PC-3 (cell line): Measurements from ENCODE around the gene TSPEAR. TPM values are rescaled to one million over a fixed set of nuclear protein-coding genes. Genes with fewer than 3 reads are reported as not detected.

Experiments
- ATAC-seq: fragments of 200-7000 bp; cut with Tn5 transposase; 2 replicates; pipeline ENCODE4 v1.9.1; 2020; ENCODE audit warnings: mild to moderate bottlenecking, moderate library complexity
- BruUV-seq: library from RNA; stranded (reverse); fragments of 400-500 nt; replicated peaks from 2 replicates; lab custom pipeline; 2021; lab: Mats Ljungman, UMichigan
- CTCF ChIA-PET: fragments of 300-600 bp; sonication (Branson Sonifier 250); formaldehyde crosslinking; loops from one replicate; lab custom pipeline; 2022; ENCODE audit warnings: antibody characterized with exemption; lab: Charles Lee
- POLR2A ChIA-PET: fragments of 300-600 bp; sonication (Branson Sonifier 250); formaldehyde crosslinking; loops from one replicate; lab custom pipeline; 2022; ENCODE audit warnings: antibody characterized with exemption; ENCODE audit not compliant: unreplicated experiment; lab: Charles Lee
- DNase-seq: peaks from one replicate; pipeline ENCODE4 v3.0.0-alpha.2; 2015
- H2AFZ ChIP-seq: fragments of 300-600 bp; sonication (generic); 2 replicates; pipeline ENCODE4 v1.6.0; 2016; ENCODE audit warnings: antibody characterized with exemption, low read length
- H3F3A ChIP-seq: fragments of 300-600 bp; sonication (generic); one replicate; pipeline ENCODE4 v1.6.0; 2017; ENCODE audit warnings: antibody characterized with exemption, low read length, control low read depth, mild to moderate bottlenecking; ENCODE audit not compliant: unreplicated experiment
- H3K27ac ChIP-seq: fragments of 300-600 bp; sonication (generic); 2 replicates; pipeline ENCODE4 v1.5.1; 2016; ENCODE audit warnings: mild to moderate bottlenecking, low read length
- H3K27me3 ChIP-seq: fragments of 300-600 bp; sonication (generic); 2 replicates; pipeline ENCODE4 v1.6.1; 2016; ENCODE audit warnings: low read length, mixed read lengths
- H3K36me3 ChIP-seq: fragments of 300-600 bp; sonication (generic); 2 replicates; pipeline ENCODE4 v1.6.1; 2016; ENCODE audit warnings: low read depth, mixed run types, low read length, mixed read lengths
- H3K4me1 ChIP-seq: fragments of 300-600 bp; sonication (generic); 2 replicates; pipeline ENCODE4 v1.5.1; 2016; ENCODE audit warnings: low read length; ENCODE audit not compliant: insufficient read depth
- H3K4me2 ChIP-seq: fragments of 300-600 bp; sonication (generic); 2 replicates; pipeline ENCODE4 v1.6.0; 2016; ENCODE audit warnings: low read length
- H3K4me3 ChIP-seq: fragments of 300-600 bp; sonication (generic); 2 replicates; pipeline ENCODE4 v1.5.1; 2016; ENCODE audit warnings: mild to moderate bottlenecking, low read length, mixed read lengths
- H3K79me2 ChIP-seq: fragments of 300-600 bp; sonication (generic); 2 replicates; pipeline ENCODE4 v1.6.1; 2017; ENCODE audit warnings: low read length, mixed read lengths
- H3K9ac ChIP-seq: fragments of 300-600 bp; sonication (generic); 2 replicates; pipeline ENCODE4 v1.6.0; 2016; ENCODE audit warnings: mild to moderate bottlenecking, low read length
- H3K9me2 ChIP-seq: fragments of 300-600 bp; sonication (generic); replicated peaks from 2 replicates; pipeline ENCODE4 v1.6.1; 2016; ENCODE audit warnings: mixed run types, low read length, mixed read lengths
- H3K9me3 ChIP-seq: fragments of 300-600 bp; sonication (generic); 2 replicates; pipeline ENCODE4 v1.6.1; 2016; ENCODE audit warnings: low read length, mixed read lengths
- H4K20me1 ChIP-seq: fragments of 300-600 bp; sonication (generic); 2 replicates; pipeline ENCODE4 v1.6.1; 2016; ENCODE audit warnings: low read length, mixed read lengths
- EZH2 ChIP-seq: fragments of 300-600 bp; sonication (generic); IDR thresholded peaks from one replicate; pipeline ENCODE4 v1.6.1; 2017; ENCODE audit warnings: antibody characterized with exemption, mild to moderate bottlenecking, low read length; ENCODE audit not compliant: unreplicated experiment
- EZH2phosphoT487 ChIP-seq: fragments of 300-600 bp; sonication (generic); IDR thresholded peaks from 2 replicates; pipeline ENCODE4 v1.6.1; 2018; ENCODE audit warnings: mild to moderate bottlenecking, antibody characterized with exemption, low read length, borderline replicate concordance
- intact Hi-C: fragments of 100-400 bp; cut with micrococcal nuclease; formaldehyde crosslinking; loops from 2 replicates; pipeline ENCODE4 v1.9.0; 2023
- total RNA-seq: library from RNA; depleted of rRNA; stranded (reverse); fragments of >200 nt; gene quantifications from 2 replicates; pipeline ENCODE4 v1.2.3, GENCODE V29; 2014
- TF ChIP-seq, protein P1 (sequence below): fragments of 300-600 bp; sonication (generic); conservative IDR thresholded peaks from 2 replicates; pipeline ENCODE4 v1.5.1; 2017; ENCODE audit warnings: antibody characterized with exemption, low read depth, mild to moderate bottlenecking, low read length

The TSPEAR gene
- total RNA-seq, 1 experiment from 2014 or later: 2.1 TPM

DNA sequence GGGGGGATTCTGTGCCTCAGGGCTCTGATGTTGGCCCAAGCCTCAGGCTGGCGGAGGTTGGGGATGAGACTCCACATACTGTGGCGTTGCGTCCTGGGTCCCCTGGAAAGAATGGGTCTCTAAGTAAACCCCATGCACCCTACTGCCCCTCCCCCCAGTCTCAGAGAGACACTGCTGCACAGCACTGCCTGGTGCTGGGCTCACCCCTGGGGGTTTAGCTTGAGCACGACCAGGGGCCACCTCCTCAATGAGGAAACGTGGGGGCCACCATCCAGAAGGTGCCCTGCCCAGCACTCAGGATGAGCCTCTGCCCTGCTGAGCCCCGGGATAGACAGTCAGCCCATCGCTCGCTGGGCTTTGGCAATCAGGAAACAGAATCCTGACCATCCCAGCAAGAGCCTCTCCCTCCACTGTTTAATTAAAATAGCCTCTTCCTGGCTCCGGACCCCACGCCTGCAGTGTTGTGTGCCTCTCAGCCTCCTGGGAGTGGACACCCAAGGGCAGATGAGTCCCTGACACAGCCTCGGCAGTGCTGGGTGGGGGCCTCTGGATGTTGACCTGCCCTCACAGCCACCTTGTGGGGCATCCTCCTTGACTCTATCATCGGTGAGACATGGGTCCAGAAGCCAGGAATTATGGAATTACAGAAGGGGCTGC, 141.4 kb downstream of the TSPEAR start:
- ATAC-seq (no peak), DNase-seq (no peak)
- H3K9ac ChIP-seq: no peak overlapping the region
- H3K4me1 ChIP-seq: peaks cover 6% of the 10 kb centered on the region
- ChIA-PET CTCF (no interaction called here), POLR2A (no interaction called here)
- H3K79me2 ChIP-seq: no peaks in the 10 kb centered on the region
- H2AFZ ChIP-seq: no peak overlapping the region
- peaks cover 5% of the 10 kb centered on the region; the same call in 1 of the 2 replicates for H3K9me3 ChIP-seq
- intact Hi-C loops: no loop called here
- BruUV-seq: no TSS peak
- H3F3A ChIP-seq: no peaks in the 10 kb centered on the region
- H3K4me3 ChIP-seq: no peak overlapping the region
- TF ChIP-seq EZH2phosphoT487 (no peak), EZH2 (no peak)
- TF ChIP-seq, protein P1, sequence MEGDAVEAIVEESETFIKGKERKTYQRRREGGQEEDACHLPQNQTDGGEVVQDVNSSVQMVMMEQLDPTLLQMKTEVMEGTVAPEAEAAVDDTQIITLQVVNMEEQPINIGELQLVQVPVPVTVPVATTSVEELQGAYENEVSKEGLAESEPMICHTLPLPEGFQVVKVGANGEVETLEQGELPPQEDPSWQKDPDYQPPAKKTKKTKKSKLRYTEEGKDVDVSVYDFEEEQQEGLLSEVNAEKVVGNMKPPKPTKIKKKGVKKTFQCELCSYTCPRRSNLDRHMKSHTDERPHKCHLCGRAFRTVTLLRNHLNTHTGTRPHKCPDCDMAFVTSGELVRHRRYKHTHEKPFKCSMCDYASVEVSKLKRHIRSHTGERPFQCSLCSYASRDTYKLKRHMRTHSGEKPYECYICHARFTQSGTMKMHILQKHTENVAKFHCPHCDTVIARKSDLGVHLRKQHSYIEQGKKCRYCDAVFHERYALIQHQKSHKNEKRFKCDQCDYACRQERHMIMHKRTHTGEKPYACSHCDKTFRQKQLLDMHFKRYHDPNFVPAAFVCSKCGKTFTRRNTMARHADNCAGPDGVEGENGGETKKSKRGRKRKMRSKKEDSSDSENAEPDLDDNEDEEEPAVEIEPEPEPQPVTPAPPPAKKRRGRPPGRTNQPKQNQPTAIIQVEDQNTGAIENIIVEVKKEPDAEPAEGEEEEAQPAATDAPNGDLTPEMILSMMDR: no peak
- no peaks in the 10 kb centered on the region for H4K20me1 ChIP-seq
- H3K4me2 ChIP-seq: no peak overlapping the region
- H3K27ac ChIP-seq: no peak overlapping the region
- H3K36me3 ChIP-seq: no peaks in the 10 kb centered on the region
- no peaks in the 10 kb centered on the region for H3K27me3 ChIP-seq
- no peaks in the 10 kb centered on the region for H3K9me2 ChIP-seq

DNA sequence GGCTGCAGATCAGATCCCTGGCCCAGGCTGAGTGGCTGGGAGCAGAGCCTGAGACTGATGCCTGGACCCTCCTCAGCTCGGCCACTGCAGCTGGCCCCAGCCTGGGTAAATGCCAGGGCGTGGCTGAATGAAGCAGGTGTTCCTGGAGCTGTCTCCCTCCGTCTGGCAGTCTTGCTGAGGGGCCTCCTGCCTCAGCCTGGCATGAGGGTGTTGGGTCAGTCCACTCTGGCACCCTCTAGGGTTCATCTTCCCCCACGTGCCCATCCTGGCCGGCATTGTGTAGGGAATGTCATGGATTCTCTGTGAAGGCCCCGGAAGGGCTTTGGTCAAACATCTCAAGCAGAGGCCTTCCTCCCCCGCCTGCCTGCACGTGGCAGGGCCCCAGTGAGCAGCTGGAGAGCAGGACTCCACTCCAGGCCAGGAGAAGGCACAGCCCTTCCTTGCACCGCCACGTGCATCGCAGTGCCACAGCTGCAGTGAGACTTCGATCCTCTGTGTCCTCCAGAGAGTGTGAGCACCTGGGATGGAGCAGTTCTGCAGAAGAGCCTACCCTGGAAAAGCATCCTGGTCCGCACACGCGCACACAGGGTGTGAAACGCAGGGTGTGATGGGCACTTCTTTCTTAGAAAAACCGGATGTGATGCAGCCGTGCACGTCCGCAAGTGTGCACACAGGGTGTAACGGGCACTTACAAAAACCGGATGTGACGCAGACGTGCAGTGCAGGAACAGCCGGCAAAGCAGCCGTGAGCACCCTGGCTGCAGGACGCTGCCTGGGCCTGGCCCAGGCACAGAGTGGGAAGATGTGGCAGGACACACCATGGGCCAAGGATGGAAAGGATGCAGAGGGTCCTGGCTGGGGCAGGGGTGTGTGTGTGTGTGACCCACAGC, 142.5 kb downstream of the TSPEAR start:
- H3K4me2 ChIP-seq: no peak overlapping the region
- H2AFZ ChIP-seq: no peak overlapping the region
- H3F3A ChIP-seq: no peaks in the 10 kb centered on the region
- DNase-seq: no peak
- H3K9me3 ChIP-seq: peaks cover 5% of the 10 kb centered on the region; the same call in 1 of the 2 replicates
- H3K27me3 ChIP-seq: no peaks in the 10 kb centered on the region
- TF ChIP-seq, protein P1: no peak
- TF ChIP-seq EZH2 (no peak), EZH2phosphoT487 (no peak)
- H3K79me2 ChIP-seq: no peaks in the 10 kb centered on the region
- no peak overlapping the region for H3K9ac ChIP-seq
- ChIA-PET CTCF (no interaction called here), POLR2A (no interaction called here)
- no peak overlapping the region for H3K4me3 ChIP-seq
- no peaks in the 10 kb centered on the region for H4K20me1 ChIP-seq
- no peak overlapping the region for H3K27ac ChIP-seq
- no peaks in the 10 kb centered on the region for H3K36me3 ChIP-seq
- BruUV-seq: no TSS peak
- H3K9me2 ChIP-seq: no peaks in the 10 kb centered on the region
- ATAC-seq: no peak
- intact Hi-C loops: no loop called here
- peaks cover 6% of the 10 kb centered on the region for H3K4me1 ChIP-seq

DNA sequence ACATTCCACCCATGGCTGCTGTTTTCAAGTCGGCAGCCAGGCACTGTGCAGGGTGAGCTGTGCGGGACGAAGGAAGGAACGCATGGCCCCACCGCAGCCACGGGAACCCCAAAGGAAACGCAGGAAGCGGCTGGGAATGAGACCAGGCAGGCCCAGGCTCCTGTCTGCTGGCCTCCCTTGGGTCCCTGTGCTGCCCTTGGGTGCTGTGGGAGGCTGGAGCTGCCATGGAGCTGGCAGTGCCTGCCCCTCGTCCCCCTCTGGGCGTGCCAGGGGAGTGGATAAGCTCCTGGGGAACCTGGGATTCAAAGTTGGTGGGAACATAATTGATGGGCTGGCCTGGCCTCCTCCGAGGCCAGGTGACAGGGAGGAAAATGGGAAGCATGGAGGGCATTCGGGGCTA, 143.1 kb downstream of the TSPEAR start:
- H3K9me3 ChIP-seq: peaks cover 5% of the 10 kb centered on the region; the same call in 1 of the 2 replicates
- H3K27me3 ChIP-seq: no peaks in the 10 kb centered on the region
- no peaks in the 10 kb centered on the region for H3F3A ChIP-seq
- H2AFZ ChIP-seq: no peak overlapping the region
- H3K9me2 ChIP-seq: no peaks in the 10 kb centered on the region
- H3K79me2 ChIP-seq: no peaks in the 10 kb centered on the region
- TF ChIP-seq, protein P1: no peak
- TF ChIP-seq EZH2phosphoT487 (no peak), EZH2 (no peak)
- no TSS peak for BruUV-seq
- CTCF ChIA-PET: no interaction called here
- peaks cover 2% of the 10 kb centered on the region for H3K4me1 ChIP-seq
- H3K4me3 ChIP-seq: no peak overlapping the region
- no peak for DNase-seq
- intact Hi-C loops: no loop called here
- ATAC-seq: no peak
- H3K4me2 ChIP-seq: no peak overlapping the region
- H3K36me3 ChIP-seq: no peaks in the 10 kb centered on the region
- no peak overlapping the region for H3K27ac ChIP-seq
- no peaks in the 10 kb centered on the region for H4K20me1 ChIP-seq
- POLR2A ChIA-PET: no interaction called here
- no peak overlapping the region for H3K9ac ChIP-seq
